GM21528 (cell line): ENCODE measurements around the gene HCLS1.

Experiments
- ATAC-seq: cut with Tn5 transposase; IDR thresholded peaks from one replicate; pipeline ENCODE4 v1.9.1; 2021; ENCODE audit warnings: mild to moderate bottlenecking, moderate library complexity; ENCODE audit not compliant: unreplicated experiment, low FRiP score

The HCLS1 gene

DNA sequence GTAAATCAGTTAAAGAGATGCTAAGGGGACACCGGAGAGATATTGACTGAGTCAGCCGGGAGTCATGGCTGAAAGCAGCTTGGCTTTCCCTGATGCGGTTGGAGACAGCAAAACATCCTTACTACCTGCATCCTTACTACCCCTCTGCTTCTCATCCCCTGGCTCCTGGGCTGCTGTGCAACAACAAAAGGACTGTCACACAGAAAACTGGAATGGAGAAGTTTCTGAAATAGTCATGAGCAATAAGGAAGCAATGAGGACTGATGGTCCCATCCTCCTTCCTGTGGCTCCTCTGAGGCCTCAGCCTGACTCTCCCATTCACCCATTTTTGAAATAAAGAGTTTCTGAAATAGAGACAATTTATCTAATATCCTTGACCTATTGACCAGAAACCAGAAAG lies 1.1 kb downstream of the HCLS1 start:
- no peak for ATAC-seq

DNA sequence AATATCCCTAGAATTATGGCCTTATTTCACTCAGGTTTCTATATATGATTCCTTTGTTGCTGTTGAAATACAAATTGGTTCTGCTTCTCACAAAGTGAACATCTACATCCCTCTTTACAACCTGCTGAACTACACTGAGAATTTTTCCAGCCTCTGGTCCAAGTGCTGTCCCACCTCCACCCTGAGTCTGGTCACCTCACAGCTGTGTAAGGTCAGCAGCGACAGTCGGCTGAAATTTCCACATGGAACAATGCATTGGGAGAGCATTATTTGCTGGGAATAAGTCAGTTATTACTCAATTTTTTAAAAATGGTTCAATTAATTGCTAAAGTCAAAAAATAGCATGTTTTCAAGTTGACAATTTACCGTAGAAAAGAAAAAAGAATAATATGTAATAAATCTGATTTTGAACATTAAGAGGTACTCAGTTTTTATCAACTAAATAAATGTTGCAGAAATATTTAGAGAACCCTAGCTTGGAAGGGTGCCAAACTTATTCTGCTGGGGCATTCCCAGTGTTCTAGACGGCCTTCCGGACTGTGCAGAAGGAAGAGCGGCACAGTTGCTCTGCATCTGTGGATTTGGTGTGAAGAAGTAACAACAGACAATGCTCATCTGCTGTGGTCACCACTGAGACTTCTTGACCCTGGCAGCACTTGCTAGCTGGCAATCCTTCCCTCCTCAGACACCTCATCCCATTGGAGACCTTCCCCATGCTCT lies 1.8 kb downstream of the HCLS1 start:
- no peak for ATAC-seq

DNA sequence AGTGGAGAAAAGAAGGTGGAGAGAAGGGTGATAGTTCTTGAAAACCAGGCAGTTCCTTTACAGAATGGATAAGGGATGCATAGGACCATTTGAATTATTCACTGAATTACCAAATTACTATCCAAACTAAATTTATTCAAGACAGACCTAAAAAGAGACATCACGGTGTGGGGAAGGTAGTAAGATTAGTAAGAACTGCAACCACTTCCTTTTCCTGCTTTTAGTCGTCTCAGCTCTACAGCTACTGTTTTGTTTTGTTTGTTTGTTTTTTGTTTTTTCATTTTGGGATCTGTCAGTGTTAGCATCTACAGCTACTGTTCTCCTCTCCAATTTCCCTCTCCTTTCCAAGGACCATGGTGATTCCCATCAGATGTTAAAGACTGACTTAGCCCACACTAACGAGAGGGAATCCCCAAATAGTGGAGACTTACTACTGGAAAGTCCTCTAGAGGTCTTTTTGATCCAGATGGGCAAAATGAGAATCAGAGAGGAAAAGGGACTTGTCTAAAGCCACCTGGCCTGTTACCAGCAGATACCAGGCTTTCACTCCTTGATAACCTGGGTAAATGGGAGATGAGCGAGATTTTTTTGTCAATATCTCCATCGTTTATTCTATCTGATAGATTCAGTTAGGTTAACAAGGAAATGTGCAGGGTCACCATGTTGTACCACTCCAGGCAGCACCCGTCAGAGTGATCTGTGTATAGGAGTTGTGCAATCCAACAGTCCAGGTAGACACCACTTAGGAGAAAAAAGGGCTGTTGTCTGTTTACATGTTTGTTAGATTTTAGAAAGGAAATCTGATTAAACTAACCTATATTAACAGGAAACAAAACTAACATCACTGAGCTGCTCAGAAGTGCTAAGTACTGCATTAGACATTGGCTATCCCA lies 6.0 kb downstream of the HCLS1 start:
- ATAC-seq: peak; percentile 61

DNA sequence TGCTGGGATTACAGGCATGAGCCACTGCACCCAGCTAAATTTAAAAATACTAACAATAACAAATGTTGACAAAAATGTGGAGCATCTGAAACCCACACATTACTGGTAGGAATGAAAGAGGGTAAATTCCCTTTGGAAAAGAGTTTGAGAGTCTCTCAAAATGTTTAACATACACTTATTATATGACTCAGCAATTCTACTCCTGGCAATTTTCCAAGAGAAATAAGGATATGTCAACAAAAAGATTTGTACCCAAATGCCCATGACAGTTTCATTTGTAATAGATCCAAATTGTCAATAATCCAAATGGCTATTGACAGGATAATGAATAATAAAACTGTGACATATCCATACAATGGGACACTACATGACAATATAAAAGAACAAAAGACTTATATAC lies 9.0 kb downstream of the HCLS1 start:
- ATAC-seq: no peak

DNA sequence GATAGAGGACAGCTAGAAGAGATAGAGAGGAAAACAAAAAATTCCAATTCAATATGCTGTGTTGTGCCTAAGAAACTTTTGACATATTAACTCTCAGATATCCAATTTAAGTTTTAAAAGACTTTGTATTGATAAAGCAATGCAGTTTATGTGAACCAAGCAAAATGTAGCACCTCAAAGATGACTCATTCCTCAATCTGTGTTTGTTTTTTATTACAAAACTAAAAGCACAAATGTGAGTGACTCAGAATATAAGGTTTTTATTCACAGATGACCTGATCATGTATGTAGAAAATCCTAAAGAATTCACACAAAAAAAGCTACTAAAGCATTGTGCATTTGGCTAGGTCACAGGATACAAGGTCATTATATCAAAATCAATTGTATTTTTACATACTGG lies 11.1 kb downstream of the HCLS1 start:
- no peak for ATAC-seq

DNA sequence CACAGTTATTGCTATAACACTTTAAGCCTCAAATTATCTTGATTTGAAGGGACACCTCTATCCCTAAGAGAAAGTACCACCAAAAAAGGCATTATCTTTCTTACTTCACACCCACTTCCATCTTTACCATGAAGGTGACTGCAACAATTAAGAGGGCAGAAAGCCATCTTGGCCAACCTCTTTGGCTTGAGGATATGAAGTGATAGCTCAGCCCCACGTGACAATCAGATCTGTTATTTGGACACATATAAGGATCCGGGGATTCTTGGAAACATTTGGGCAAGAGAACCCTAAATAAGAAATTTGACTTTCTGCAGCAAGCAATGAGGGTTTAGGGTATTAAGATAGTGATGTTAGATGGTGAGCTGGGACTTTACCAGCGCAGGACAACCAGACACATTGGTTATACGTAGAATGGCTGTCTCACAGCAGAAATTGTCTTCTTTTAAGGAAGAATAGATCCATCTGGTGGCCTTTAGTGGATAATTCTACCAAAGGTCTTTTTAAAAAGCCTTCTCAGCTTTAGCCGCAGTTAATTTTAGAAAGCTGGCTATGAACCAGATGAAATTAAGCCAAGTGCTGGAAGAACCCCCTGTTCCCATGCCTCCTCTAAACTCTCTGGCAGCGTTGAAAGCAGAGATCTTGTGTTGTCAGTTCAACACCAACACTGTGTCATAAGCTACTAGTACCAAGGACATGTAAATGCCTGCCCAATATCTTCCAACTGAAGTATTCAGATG lies 12.3 kb downstream of the HCLS1 start:
- ATAC-seq: no peak

DNA sequence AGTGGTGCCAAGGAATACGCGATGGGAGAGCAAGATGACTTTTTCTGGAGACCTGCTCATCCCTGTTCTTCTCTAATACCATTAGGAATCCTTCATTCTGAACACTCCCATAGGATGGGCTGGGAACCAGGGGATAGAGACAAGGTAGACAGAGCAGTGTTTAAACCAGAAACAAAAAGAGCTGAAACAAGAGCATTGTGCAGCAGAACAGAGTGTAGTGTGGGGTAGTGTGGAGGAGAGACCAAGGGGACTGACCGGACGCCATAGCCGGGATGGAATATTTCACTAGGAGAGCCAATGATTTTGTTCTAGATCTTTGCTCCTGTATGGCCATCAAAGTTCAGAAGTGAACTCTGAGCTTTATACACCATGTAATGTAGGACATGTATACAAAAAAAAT lies 15.6 kb downstream of the HCLS1 start:
- ATAC-seq: no peak

DNA sequence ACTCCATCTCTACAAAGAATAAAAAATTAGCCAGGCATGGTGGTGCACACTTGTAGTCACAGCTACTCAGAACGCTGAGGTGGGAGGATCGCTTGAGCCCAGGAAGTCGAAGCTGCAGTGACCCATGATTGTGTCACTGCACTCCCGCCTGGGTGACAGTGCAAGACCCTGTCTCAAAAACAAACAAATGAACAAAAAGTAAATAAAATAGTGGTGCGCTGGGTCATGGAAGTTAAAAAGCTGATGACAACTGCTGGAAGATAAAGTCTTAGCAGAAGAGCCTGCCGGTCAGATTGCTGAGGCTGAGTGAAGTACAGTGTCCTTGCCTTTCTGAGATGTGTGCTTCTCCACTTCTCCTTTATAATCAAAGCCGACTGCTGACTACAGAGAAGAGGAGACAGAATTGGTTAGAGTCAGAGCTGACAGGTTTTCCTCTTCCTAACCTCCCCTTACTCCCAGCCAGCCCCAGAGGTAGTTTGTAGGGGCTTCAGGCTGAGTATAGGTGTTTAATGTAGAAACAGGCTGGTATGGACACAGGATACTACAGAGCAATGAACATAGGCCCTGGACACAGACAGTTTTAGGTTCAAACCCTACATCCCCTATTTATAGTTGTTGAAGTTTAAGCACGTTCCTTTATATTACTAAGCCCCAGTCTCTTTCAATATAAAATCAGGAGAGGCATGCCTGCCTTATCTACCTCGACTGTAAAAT lies 17.9 kb downstream of the HCLS1 start:
- no peak for ATAC-seq

DNA sequence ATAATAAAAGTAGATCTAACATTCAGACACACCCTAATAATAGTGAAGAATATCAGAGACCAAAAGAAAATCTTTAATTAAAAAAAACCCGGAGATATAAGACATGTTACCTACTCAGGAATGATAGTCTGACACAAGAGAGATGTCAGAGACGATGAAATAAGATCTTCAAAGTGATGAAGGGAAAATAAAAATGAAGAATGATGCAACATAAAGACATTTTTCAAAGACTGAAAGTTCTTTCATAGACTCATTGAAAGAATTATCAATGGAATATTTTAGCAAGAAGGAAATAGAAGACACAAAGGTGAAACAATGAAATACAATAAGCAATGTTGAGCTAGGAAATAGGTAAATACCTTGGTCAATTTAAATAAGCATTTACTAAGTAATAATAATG lies 19.6 kb downstream of the HCLS1 start:
- ATAC-seq: no peak

DNA sequence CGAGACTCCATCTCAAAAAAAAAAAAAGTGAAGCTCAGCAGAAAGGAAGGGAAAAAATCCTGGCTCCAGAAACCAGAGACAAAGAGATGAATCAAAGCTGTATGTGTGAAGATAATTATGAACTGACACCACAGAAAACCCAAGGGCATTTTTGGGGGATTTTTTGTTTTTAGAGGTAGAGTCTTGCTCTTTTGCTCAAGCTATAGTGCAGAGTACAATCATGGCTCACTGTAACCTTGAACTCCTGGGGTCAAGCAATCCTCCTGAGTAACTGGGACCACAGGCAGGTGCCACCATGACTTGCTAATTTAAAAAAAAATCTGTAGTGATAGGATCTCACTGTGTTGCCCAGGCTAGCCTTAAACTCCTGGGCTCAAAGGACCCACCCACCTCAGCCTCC lies 22.8 kb downstream of the HCLS1 start:
- ATAC-seq: no peak

DNA sequence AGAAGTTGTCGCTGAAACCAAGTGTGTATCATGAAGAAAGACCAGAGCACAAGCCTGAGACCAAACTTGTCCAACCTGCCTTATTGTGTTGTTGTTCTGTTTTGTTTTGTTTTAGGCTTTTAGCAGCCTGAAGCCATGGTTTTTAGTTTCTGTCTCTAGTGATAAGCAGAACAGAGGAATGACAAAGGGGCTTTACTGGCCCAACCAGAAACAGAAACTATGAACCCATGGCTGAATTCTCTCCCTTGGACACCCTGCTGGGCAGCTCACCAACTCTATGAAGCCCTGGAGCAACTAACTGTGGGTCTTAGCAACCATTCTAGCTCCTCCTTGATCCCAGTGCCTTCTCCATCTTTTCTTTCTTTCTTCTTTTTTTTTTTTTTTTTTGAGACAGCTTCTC lies 30.3 kb downstream of the HCLS1 start:
- no peak for ATAC-seq

DNA sequence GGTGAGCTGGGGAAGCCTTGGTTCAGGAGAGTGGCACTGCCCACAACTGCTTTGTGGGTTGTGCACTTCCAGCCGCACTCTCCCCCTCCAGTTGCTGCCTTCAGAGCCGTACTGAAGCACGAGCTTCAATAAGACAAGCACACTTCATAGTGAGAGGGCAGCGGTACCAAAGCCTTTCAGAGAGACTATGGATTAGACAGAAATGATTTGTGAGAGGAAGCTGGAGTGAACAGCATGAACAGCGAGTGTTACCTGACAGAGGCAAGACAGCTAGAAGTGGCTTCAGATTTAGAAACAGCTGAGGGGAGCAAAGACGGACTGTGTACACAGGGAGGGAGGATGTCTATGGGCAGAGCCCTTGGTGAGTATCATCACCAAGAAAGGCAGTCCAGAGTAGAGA lies 31.1 kb downstream of the HCLS1 start:
- no peak for ATAC-seq

DNA sequence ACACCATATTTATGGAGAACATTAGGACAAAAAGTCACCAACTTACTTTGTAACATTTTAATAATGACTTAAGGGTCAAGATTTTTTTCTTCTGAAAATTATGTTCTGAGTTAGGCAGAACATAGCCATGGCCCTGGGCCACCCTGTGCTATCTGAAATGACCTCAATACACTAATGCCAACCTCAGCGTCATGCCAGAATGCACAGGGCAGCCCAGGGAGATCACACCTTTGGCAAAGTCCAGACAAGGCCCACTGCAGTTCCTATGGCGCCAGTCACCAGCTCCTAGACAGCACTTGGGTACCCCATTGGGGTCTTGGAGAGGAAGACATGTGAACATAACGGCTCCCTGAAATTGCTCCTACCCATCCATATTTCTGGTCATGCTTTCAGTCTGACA lies 33.1 kb downstream of the HCLS1 start:
- no peak for ATAC-seq

DNA sequence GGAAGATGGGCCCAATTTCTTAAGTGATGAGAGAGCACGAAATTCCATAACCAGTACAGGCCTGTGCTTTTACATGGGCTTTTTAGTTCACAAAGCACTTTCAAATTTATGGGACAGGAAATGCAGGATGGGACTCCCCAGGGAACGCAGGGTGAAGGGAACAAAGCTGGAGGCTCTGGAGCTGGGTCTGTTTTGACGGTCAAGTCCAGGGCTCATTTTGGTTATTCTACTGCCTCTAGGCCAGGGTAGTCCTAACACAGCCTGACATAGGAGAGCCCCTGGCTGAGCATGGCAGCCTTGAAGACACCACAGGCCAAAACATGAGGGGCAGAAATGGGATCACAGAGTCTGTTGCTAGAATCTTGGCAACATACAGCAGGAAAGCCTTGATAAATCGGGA lies 33.5 kb downstream of the HCLS1 start:
- no peak for ATAC-seq

DNA sequence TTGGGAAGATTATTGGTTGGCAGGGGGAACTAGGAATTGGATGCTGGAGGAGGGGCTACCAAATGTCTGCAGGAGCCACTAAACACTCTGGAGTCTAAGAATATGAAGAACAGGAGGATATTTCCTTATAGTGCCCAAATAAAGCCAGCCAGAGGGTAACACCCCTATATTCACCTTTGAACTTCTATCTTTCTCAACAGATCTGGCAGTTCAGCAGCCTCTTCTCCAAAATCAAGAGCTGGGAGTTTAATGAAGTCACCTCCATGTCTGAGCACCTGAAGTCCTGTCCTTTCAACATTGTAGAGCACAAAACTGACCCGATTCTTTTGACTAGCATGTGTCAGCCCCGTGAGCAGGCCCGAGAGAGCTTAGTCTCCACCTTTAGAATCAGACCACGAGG lies 34.2 kb downstream of the HCLS1 start:
- ATAC-seq: no peak

DNA sequence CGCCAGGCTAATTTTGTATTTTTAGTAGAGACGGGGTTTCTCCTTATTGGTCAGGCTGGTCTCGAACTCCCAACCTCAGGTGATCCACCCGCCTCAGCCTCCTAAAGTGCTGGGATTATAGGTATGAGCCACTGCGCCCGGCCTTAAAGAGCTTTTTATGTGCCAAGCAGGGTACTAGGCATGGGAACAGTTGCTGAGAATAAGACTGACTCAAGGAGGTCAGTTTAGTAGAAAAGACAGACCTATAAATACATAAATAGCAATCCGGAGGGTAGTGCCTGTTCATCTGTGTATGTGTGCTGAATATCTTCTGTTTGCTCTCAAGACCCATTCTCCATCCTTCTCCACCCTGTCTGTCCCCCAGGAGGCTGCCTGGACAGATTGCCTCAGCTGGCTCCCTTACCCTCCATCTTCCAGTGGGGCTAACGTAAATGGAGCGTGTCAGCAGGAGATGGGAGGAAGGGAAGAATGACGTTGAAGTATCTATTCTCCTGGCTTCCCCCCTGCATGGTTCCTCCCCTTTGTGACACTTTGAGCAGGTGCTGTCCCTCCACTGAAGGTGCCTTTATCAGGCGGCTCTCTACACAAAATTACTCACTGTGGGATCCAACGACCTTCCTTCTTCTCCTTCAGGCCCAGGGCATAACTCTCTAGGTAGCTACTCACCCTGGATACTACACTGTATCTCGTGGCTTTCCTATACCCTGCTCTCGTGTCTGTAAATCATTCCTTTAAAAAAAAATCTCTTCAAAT lies 36.4 kb downstream of the HCLS1 start:
- no peak for ATAC-seq

DNA sequence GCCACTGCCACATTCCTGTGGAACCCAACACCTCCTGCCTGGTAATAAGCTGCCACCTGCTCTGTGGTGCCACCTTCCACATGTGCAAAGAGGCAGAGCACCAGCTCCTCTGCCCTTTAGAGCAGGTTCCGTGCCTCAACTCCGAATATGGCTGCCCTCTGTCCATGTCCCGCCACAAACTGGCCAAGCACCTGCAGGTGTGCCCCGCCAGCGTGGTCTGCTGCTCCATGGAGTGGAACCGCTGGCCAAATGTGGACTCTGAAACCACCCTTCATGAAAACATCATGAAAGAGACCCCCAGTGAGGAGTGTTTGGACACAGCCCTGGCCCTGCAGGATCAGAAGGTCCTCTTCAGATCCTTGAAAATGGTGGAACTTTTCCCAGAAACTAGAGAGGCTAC lies 39.2 kb downstream of the HCLS1 start:
- ATAC-seq: no peak

DNA sequence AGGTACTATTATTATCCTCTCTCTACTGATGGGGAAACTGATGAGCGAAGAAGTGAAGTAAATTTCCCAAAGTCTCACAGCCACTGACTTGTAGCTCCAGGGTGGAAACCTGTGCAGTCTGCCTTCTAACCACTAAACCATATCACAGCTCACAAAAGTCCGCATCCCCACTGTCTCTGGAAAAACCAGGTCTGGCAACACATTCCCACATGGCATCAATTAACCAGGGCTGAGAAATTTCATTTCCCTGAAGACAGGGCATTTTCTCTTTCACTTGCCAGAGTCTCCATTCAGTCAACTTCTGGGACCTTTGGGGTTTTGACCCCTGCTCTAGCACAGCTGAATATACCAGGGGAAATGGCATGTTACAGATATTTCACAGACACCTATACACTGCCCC lies 41.0 kb downstream of the HCLS1 start:
- no peak for ATAC-seq

DNA sequence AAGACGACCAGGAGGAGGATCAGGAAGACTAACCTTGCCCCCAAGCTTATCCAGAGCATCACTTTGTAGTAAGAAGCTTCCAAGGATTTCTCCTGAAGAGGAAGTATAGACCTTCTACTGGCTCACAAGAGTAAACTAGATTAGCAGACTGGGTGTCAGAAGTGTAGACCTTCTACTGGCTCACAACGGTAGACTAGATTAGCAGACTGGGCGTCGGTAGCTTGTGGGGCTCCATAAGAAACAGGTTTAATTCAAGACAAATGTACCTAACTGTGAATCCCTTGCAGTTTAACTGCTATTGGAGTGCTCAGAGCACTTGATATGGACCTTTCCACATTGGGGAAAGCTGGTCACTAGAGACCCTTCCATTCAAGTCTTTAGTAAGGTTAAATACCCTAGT lies 54.6 kb downstream of the HCLS1 start:
- ATAC-seq: no peak

DNA sequence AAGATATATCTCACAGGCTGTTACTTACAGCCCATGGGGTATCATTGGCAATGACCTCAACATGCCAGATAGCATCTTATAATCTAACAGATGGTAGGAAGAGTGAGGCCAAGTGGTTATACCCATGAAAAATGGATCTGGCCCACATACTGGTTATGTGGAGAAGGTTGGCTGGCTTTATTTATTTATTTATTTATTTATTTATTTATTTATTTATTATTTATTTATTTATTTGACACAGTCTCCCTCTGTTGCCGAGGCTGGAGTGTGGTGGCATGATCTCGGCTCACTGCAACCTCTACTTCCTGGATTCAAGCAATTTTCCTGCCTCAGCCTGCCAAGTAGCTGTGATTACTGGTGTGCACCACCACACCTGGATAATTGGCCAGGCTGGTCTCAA lies 55.9 kb downstream of the HCLS1 start:
- ATAC-seq: no peak
